NCI-H2081 (cell line): ENCODE measurements around the gene GOLPH3L.
"Not testable (repeated sequence)": the region's sequence is repeated elsewhere in the genome, so short reads cannot be mapped to it uniquely, and the experiment has no call there.

ENCODE experiments used
- DNase-seq, 2 experiments: peaks; one replicate each; lab custom pipeline; 2025; lab: John Stamatoyannopoulos, UW

GOLPH3L gene

GRCh38 chr1:150696995-150697927, at the start of gene GOLPH3L:
Gene GOLPH3L, minus strand, starts transcription at chr1:150697154. Its CDS starts 2,316 bp downstream, at chr1:150694838.
- peak; percentile 100 for DNase-seq

GRCh38 chr1:150730130-150730721, 33.3 kb upstream of the GOLPH3L start:
- no peak for DNase-seq

DNA sequence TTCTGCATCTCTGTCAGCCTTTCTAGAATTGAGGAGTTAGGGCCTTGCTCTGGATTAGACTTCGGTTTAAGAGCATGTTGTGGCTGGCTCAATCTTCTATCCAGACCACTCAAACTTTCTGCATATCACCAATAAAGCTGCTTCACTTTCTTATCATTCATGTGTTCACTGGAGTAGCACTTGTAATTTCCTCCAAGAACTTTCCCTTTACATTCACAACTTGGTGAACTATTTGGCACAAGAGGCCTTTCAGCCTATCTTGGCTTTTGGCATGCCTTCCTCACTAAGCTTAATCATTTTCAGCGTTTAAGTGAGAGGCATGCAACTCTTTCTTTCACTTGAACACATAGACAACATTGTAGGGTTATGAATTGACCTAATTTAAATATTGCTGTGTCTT, 27.4 kb upstream of the GOLPH3L start:
- DNase-seq = no peak

DNA sequence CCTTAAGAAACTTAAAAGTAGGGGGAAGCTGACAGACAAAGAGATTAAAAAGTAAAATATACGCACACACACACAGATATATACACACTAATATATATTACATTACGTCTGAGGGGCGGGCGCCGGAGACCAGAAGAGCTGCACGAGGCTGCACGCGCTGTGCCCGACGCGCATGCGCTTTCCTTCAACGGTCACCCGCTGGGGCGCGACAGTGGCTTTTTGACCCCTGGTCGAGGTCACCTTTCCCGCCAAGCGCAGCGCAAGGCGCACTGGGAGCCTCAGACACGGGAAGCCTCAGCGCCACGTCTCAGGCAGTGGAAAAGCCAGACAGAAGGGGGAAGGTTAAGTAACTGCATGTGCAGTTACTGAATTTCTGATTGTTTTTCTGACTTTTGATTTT, 23.7 kb upstream of the GOLPH3L start, which contains the start of gene HORMAD1:
Gene HORMAD1 (minus strand): TSS at position 193 of the 400 bp plus-strand sequence. CDS start 1,390 bp downstream, outside the sequence.
- DNase-seq = no peak

- no peak for DNase-seq
Observed at GRCh38 chr1:150720098-150720497, 23.1 kb upstream of the GOLPH3L start.

DNA sequence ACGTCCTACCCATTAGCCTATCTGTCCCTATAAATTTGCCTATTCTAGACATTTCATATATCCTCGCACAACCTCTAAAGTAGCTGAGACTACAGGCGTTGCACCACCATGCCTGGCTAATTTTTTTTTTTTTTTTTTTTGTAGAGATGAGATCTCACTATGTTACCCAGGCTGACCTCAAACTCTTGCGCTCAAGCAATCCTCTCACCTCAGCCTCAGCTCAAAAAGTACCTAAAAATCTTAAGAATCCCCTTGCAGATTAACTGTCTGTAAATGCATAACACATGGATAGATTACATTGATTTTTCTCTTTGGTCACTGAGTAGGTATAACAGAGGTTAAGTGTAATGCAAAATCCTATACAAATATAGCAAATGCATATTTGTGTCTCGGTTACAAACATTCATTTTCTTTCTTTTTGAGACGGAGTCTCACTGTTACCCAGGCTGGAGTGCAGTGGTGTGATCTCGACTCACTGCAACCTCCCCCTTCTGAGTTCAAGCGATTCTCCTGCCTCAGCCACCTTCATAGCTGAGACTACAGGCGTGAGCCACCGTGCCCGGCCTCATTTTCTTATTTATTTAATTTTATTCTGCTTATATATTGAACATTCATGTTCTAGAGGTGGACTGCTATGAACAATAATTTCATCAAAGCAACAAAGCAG, 21.4 kb upstream of the GOLPH3L start:
- no peak for DNase-seq

DNA sequence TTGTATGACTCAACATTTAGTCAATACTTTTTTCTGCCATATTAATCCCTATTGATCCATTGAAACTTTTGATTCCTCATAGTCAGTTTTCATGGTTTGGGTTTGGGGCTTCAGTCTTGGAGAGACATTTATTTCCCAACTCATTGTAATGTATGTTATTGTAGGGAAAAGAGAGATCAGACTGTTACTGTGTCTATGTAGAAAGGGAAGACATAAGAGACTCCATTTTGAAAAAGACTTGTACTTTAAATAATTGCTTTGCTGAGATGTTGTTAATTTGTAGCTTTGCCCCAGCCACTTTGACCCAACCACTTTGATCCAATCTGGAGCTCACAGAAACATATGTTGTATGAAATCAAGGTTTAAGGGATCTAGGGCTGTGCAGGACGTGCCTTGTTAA, 12.1 kb upstream of the GOLPH3L start:
- not testable (repeated sequence) for DNase-seq

DNA sequence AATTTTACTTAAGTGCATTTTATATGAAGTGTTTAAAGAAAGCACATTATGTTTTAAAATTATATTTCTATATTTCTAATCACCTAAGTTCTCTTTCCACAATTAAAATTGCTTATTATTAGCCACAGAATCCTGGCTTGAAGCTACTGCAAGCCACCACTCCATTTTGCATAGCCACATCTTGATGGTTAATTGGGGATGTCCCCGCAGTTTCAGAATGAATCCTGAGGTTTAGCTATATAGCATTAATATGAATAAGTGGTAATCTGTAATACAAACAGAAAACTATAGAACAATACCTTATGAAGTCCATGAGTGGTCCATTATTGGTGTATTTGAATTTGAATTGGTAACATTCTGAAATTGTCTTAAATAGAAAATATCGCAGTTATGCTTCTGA, 11.6 kb upstream of the GOLPH3L start:
- DNase-seq = no peak

DNA sequence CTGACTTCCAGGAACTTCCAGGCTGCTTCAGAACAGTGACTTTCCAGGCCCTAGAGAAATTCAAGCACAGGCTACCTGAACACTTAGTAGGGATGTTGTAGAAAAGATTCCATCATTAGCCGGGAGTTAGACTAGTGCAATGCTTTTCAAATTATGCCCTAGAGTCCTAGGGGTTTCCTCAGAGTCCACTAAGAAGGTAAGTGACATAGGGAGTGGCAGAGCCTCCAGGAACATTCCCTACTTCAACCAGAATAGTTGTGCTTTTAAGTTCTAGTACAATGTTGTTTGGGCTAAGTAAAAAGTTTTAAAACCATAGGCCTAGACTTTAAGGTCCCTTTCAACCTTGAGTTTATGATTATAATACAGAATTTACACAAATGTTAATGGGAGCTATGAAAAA, 9.1 kb upstream of the GOLPH3L start:
- DNase-seq = no peak

- DNase-seq = no peak
Observed at GRCh38 chr1:150703427-150703826, 6.5 kb upstream of the GOLPH3L start.

- no peak for DNase-seq
Observed at GRCh38 chr1:150696590-150696989, 364 bp downstream of the GOLPH3L start.

- no peak for DNase-seq
Observed at GRCh38 chr1:150696162-150696561, 792 bp downstream of the GOLPH3L start.

DNA sequence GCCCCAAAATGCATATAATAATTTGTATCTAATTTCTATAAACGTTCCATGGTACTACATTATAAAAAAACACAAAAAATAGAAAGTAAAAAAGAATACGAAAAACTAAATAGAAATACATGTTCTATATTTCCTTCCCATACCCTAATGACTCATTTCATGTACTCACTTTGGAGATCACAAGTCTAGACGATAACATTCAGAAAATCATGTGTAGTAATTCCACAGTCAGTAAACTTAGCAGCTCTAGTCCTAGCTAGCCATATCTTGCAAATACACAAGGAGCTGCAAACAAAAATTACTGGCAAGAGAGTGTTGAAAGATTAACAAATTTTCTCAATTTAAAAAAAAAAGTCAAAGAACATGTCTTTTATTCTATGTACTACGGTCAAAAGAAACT, 1.4 kb downstream of the GOLPH3L start:
- DNase-seq = no peak

GRCh38 chr1:150692720-150693119, 4.2 kb downstream of the GOLPH3L start:
- no peak for DNase-seq

DNA sequence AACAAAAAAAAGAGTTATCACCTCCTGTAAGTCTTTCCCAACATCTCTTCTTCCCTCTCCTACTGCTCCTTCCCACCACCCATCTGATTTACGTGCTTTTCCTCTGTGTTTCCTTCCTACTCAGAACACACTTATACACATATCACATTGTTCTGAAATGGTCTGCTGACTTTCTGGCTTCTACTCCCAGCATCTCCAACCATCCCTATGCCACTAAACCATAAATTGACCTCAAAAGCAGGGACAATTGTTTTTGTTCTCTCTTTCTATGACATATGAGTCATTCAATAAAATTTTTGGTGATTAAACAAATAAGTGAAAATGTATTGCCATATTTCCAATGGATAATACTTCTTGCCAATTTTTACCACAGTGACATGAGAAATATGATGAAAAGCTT, 8.2 kb downstream of the GOLPH3L start:
- no peak for DNase-seq

- DNase-seq = no peak
Observed at GRCh38 chr1:150686275-150686674, 10.7 kb downstream of the GOLPH3L start.

GRCh38 chr1:150683914-150684313, 13.0 kb downstream of the GOLPH3L start:
- no peak for DNase-seq

DNA sequence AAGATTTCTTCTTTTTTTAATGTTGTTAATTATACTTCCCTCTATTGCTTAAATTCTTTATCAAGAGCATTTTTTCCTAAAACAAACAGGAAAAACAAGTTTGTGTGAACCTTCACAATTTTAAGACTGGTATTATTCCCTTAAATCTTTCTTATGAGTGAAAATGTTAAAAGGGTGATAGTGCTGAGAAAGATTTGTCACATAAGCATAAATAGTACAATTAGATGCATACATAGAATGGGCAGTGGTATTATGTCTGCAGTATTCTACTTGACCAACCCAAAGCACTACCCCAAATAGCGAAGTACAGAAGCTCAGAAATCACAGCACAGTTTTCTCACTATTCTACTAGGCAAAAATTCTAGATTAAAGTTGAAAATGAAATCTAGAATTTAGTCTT, 18.0 kb downstream of the GOLPH3L start:
- DNase-seq = no peak

DNA sequence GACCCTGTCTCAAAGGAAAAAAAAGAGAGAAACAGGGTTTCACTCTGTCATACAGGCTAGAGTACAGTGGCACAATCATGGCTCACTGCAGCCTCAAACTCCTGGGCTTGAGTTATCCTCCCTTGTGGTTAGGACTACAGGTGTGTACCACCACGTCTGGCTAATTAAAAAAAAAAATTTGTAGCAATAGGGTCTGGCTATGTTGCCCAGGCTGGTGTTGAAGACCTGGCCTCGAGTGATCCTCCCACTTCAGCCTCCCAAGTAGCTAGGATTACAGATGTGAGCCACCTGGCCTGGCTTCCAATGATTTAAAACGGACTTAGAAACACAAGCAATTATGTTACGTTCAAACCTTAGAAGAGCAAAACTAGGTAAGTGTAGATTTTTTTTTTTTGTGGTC, 22.1 kb downstream of the GOLPH3L start:
- DNase-seq = no peak

DNA sequence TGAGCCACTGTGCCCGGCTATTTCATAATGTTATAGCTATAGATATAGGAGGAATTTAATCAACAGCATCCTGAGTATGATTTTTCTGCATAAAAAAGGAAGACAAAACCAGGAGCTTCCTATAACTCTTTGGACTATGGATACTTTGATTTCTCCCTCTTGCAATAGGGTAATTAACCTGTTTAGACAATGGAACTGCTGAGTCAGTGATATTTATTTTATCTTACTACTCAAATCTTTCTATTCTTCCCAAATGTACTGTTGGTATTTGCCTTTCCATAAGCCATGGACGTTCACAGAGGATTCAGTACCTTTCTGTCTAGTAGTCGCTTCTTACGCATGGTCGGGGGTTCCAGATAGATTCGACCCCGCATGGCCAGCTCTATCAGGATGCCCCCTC, 33.6 kb downstream of the GOLPH3L start:
- no peak for DNase-seq

GRCh38 chr1:150662811-150663210, 34.1 kb downstream of the GOLPH3L start:
- DNase-seq = no peak

GRCh38 chr1:150661156-150661555, 35.8 kb downstream of the GOLPH3L start:
- no peak for DNase-seq

DNA sequence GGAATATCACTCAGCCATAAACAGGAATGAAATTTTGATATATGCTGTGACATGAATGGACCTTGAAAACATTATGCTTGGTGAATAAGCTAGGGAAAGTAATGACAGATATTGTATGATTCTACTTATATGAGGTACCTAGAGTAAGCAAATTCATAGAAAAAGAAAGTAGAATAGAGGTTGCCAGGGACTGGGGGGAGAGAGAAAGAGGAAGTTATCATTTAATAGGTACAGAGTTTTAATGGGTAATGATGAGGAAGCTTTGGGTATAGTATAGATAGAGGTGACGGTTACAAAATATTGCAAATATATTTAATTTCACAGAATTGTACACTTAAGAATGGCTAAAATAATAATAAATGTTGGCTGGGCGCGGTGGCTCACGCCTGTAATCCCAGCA, 36.4 kb downstream of the GOLPH3L start:
- no peak for DNase-seq
